T-helper 9 cell (primary cell): Measurements from ENCODE around the gene BMPER.

Source experiments
- DNase-seq: peaks from one replicate; pipeline ENCODE4 v3.0.0-alpha.2; 2020

Gene BMPER

GRCh38 chr7:34067005-34067778 lies 161.9 kb downstream of the BMPER start:
- no peak for DNase-seq

- DNase-seq: no peak
Observed at GRCh38 chr7:34069676-34070075, 164.3 kb downstream of the BMPER start.

- DNase-seq: no peak
Observed at GRCh38 chr7:34070511-34071323, 165.4 kb downstream of the BMPER start.

GRCh38 chr7:34073676-34074075 lies 168.3 kb downstream of the BMPER start:
- DNase-seq: no peak

GRCh38 chr7:34074421-34074820 lies 169.1 kb downstream of the BMPER start:
- no peak for DNase-seq

GRCh38 chr7:34075523-34076370 lies 170.4 kb downstream of the BMPER start:
- DNase-seq: no peak

GRCh38 chr7:34077168-34077567 lies 171.8 kb downstream of the BMPER start:
- DNase-seq: no peak

GRCh38 chr7:34078864-34079263 lies 173.5 kb downstream of the BMPER start:
- DNase-seq: no peak

GRCh38 chr7:34080513-34080912 lies 175.2 kb downstream of the BMPER start:
- DNase-seq: no peak

GRCh38 chr7:34081935-34082334 lies 176.6 kb downstream of the BMPER start:
- no peak for DNase-seq

GRCh38 chr7:34083440-34083839 lies 178.1 kb downstream of the BMPER start:
- DNase-seq: no peak

GRCh38 chr7:34084651-34085050 lies 179.3 kb downstream of the BMPER start:
- DNase-seq: no peak

GRCh38 chr7:34086064-34086463 lies 180.7 kb downstream of the BMPER start:
- DNase-seq: no peak

GRCh38 chr7:34086981-34087380 lies 181.6 kb downstream of the BMPER start:
- DNase-seq: no peak

GRCh38 chr7:34087892-34088891 lies 182.9 kb downstream of the BMPER start:
- no peak for DNase-seq

GRCh38 chr7:34090816-34091215 lies 185.5 kb downstream of the BMPER start:
- DNase-seq: no peak

GRCh38 chr7:34091321-34091917 lies 186.1 kb downstream of the BMPER start:
- DNase-seq: no peak

GRCh38 chr7:34093276-34093675 lies 187.9 kb downstream of the BMPER start:
- DNase-seq: no peak

GRCh38 chr7:34096198-34096651 lies 190.9 kb downstream of the BMPER start:
- no peak for DNase-seq

- no peak for DNase-seq
Observed at GRCh38 chr7:34096777-34097176, 191.4 kb downstream of the BMPER start.

GRCh38 chr7:34100661-34101060 lies 195.3 kb downstream of the BMPER start:
- DNase-seq: no peak
